HepG2 (cell line): Measurements from ENCODE around the gene FLAD1. TPM values are rescaled to one million over a fixed set of nuclear protein-coding genes. Genes with fewer than 3 reads are reported as not detected.

ENCODE experiments used
- FUBP1 ChIP-seq: sonication (generic); formaldehyde crosslinking; IDR thresholded peaks from 2 replicates; pipeline ENCODE4 v1.5.1; 2020; ENCODE audit warnings: missing genetic modification reagents, mild to moderate bottlenecking, borderline replicate concordance
- HNRNPK ChIP-seq: fragments of 200-400 bp; formaldehyde crosslinking; IDR thresholded peaks from 2 replicates; pipeline ENCODE4 v1.6.1; 2018; ENCODE audit warnings: low read length, low read depth, moderate library complexity, mild to moderate bottlenecking; ENCODE audit not compliant: poor library complexity, severe bottlenecking
- HOXD1 ChIP-seq: sonication (generic); formaldehyde crosslinking; IDR thresholded peaks from 2 replicates; pipeline ENCODE4 v1.5.0; 2020; ENCODE audit warnings: missing genetic modification reagents
- MBD4 ChIP-seq: IDR thresholded peaks from 2 replicates; pipeline ENCODE4 v1.6.1; 2012; ENCODE audit warnings: low read length, inconsistent platforms, borderline replicate concordance
- NFE2L2 ChIP-seq: fragments of 150-350 bp; IDR thresholded peaks from 2 replicates; pipeline ENCODE4 v1.6.1; 2014; ENCODE audit warnings: low read length
- NR0B2 ChIP-seq: sonication (generic); formaldehyde crosslinking; IDR thresholded peaks from 2 replicates; pipeline ENCODE4 v1.4.0; 2020; ENCODE audit warnings: mild to moderate bottlenecking, missing genetic modification reagents
- NR2F1 ChIP-seq, 2 experiments: fragments of 450-650 bp in 1 of 2; formaldehyde crosslinking in 1 of 2; IDR thresholded peaks; 2 replicates each; pipeline versions ENCODE4 v1.5.0 to v1.6.1; 2016 to 2020; ENCODE audit warnings: mild to moderate bottlenecking in 1 of 2, missing compliant biosample characterization in 1 of 2, missing genetic modification reagents in 1 of 2, moderate library complexity in 1 of 2
- RAD51 ChIP-seq: fragments of 450-650 bp; IDR thresholded peaks from 2 replicates; pipeline ENCODE4 v1.6.1; 2016; ENCODE audit warnings: borderline replicate concordance
- RFXANK ChIP-seq: IDR thresholded peaks from 2 replicates; pipeline ENCODE4 v1.6.1; 2016
- SRSF1 ChIP-seq: fragments of 200-400 bp; formaldehyde crosslinking; optimal IDR thresholded peaks from 2 replicates; pipeline ENCODE3; 2017; ENCODE audit warnings: mild to moderate bottlenecking, low read depth, low read length, moderate library complexity
- SSRP1 ChIP-seq: IDR thresholded peaks from 2 replicates; pipeline ENCODE4 v1.6.1; 2016; ENCODE audit warnings: control low read depth
- TMF1 ChIP-seq: sonication (generic); formaldehyde crosslinking; IDR thresholded peaks from 2 replicates; pipeline ENCODE4 v1.8.1; 2022; ENCODE audit warnings: low read depth, missing genetic modification reagents
- ZBTB33 ChIP-seq: sonication (generic); formaldehyde crosslinking; IDR thresholded peaks from 2 replicates; pipeline ENCODE4 v1.4.0; 2020; ENCODE audit warnings: missing genetic modification reagents
- ZNF274 ChIP-seq: sonication (generic); formaldehyde crosslinking; IDR thresholded peaks from 2 replicates; pipeline ENCODE4 v1.5.1; 2020; ENCODE audit warnings: mild to moderate bottlenecking, missing genetic modification reagents
- ZNF282 ChIP-seq: fragments of 450-650 bp; IDR thresholded peaks from 2 replicates; pipeline ENCODE4 v1.6.1; 2018; ENCODE audit not compliant: partially characterized antibody
- ZNF468 ChIP-seq: sonication (generic); formaldehyde crosslinking; IDR thresholded peaks from 2 replicates; pipeline ENCODE4 v1.8.0; 2022; ENCODE audit warnings: mild to moderate bottlenecking, moderate library complexity, missing genetic modification reagents
- ZNF547 ChIP-seq: sonication (generic); formaldehyde crosslinking; IDR thresholded peaks from 2 replicates; pipeline ENCODE4 v1.5.1; 2020; ENCODE audit warnings: mild to moderate bottlenecking, missing genetic modification reagents
- ZNF772 ChIP-seq: sonication (generic); formaldehyde crosslinking; IDR thresholded peaks from 2 replicates; pipeline ENCODE4 v1.5.0; 2020; ENCODE audit warnings: mild to moderate bottlenecking, missing genetic modification reagents
- polyA plus RNA-seq, 8 experiments: library from polyadenylated mRNA; depleted of rRNA in 3 of 8; stranded (reverse) in 7 of 8; unstranded in 1 of 8; fragments of >200 nt; fragmentation: Illumina TruSeq in 4 of 8; extraction: Trizol in 4 of 8; gene quantifications; 2 replicates each; pipeline versions ENCODE4 v1.2.1 to v1.2.3, GENCODE V29; 2011 to 2016; ENCODE audit warnings: low read depth in 4 of 8, missing spikeins in 1 of 8, mixed read lengths in 1 of 8; ENCODE audit not compliant: insufficient read depth in 1 of 8
- total RNA-seq, 5 experiments: library from RNA; depleted of rRNA; stranded (reverse); fragments of >200 nt; fragmentation: Illumina TruSeq; extraction: Trizol; gene quantifications; 2 replicates each; pipeline ENCODE4 v1.2.3, GENCODE V29; 2016; ENCODE audit warnings: low read depth in 1 of 5
- TF ChIP-seq, protein P1 (sequence below): sonication (generic); formaldehyde crosslinking; IDR thresholded peaks from 2 replicates; pipeline ENCODE4 v1.4.0; 2020; ENCODE audit warnings: missing genetic modification reagents
- TF ChIP-seq, protein P2 (sequence below): sonication (generic); formaldehyde crosslinking; IDR thresholded peaks from 2 replicates; pipeline ENCODE4 v1.8.0; 2022; ENCODE audit warnings: mild to moderate bottlenecking, missing genetic modification reagents; ENCODE audit not compliant: insufficient replicate concordance

FLAD1 gene
- total and polyA plus RNA-seq, 2 of the 13 experiments (the other 11 are each of a cell fraction or from before 2014, with no cell fraction given) = 25.9 to 32.8 TPM

DNA sequence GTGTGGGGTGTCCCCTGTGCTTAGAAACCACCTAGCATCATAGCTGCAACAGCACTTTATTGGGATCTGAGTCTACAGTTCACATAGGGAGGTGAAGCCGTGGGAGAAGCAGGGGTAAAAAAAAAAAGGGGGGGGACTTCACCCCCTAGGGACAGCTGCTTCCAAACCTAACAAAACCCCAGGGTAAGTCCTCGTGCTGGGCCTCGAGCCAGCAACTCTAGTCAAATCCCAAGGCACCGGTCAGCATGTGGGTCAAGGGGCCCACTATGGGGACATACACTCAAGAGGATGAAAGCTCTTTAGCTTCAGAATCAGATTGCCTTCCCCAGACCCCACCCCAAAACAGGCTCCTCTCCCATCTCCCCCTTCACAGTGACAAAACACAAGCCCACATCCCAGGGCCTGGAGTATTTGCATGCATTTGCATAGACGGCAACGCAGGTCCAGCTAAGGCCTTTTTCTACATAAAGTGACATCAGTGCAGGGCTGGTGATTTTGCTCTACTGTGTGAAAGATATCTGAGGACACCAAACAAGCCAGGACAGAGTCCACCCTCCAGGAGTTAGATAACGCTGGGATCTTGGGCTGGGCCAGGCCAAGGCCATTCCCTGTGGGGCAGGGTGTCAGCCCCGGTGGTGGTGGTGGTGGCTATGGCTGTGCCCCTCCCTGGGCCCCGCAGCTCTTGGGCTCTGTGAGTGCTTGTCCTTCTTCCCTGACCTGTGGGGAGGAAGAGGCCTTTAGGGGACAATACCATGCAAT, 38.6 kb upstream of the FLAD1 start (continued):
- TF ChIP-seq, protein P1, sequence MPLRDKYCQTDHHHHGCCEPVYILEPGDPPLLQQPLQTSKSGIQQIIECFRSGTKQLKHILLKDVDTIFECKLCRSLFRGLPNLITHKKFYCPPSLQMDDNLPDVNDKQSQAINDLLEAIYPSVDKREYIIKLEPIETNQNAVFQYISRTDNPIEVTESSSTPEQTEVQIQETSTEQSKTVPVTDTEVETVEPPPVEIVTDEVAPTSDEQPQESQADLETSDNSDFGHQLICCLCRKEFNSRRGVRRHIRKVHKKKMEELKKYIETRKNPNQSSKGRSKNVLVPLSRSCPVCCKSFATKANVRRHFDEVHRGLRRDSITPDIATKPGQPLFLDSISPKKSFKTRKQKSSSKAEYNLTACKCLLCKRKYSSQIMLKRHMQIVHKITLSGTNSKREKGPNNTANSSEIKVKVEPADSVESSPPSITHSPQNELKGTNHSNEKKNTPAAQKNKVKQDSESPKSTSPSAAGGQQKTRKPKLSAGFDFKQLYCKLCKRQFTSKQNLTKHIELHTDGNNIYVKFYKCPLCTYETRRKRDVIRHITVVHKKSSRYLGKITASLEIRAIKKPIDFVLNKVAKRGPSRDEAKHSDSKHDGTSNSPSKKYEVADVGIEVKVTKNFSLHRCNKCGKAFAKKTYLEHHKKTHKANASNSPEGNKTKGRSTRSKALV (CRISPR knock-in tag) = 0 out of 2 replicates have a peak, but pooled peaks have one; percentile 37
- TF ChIP-seq RAD51 = no peak
- TF ChIP-seq ZNF282 = no peak
- no peak for TF ChIP-seq SSRP1 (CRISPR knock-in tag)
- no peak for TF ChIP-seq ZBTB33 (CRISPR knock-in tag)
- TF ChIP-seq ZNF274 (CRISPR knock-in tag) = no peak; the same call in 1 of the 2 replicates
- no peak for TF ChIP-seq HOXD1
- TF ChIP-seq TMF1 = no peak
- peak in 1 of 2 experiments; percentile 57; a peak in 2 of 4 replicates for TF ChIP-seq NR2F1 (CRISPR knock-in tag; IDR thresholded peaks at IDR 0.05)
- no peak for TF ChIP-seq SRSF1
- TF ChIP-seq NFE2L2 = no peak
- TF ChIP-seq ZNF547 (CRISPR knock-in tag) = no peak; the same call in 1 of the 2 replicates
- no peak for TF ChIP-seq ZNF772 (CRISPR knock-in tag)
- no peak for TF ChIP-seq NR0B2 (CRISPR knock-in tag)
- no peak for TF ChIP-seq ZNF468
- no peak for TF ChIP-seq HNRNPK
- TF ChIP-seq, protein P2, sequence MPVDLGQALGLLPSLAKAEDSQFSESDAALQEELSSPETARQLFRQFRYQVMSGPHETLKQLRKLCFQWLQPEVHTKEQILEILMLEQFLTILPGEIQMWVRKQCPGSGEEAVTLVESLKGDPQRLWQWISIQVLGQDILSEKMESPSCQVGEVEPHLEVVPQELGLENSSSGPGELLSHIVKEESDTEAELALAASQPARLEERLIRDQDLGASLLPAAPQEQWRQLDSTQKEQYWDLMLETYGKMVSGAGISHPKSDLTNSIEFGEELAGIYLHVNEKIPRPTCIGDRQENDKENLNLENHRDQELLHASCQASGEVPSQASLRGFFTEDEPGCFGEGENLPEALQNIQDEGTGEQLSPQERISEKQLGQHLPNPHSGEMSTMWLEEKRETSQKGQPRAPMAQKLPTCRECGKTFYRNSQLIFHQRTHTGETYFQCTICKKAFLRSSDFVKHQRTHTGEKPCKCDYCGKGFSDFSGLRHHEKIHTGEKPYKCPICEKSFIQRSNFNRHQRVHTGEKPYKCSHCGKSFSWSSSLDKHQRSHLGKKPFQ (CRISPR knock-in tag) = no peak
- no peak for TF ChIP-seq FUBP1 (CRISPR knock-in tag)
- no peak for TF ChIP-seq RFXANK
- no peak for TF ChIP-seq MBD4
